Prostate gland (tissue), 2 donors: ENCODE measurements around the gene FER.

ENCODE experiments used
- CTCF ChIP-seq, 4 experiments: fragments of 200-600 bp in 2 of 4; fragments of 450-650 bp in 2 of 4; sonication (generic) in 2 of 4; IDR thresholded peaks; 1 replicate in 3 of 4; 2 replicates in 1 of 4; pipeline ENCODE4 v1.5.1; 2016 to 2019; ENCODE audit warnings: antibody characterized with exemption in 4 of 4, mild to moderate bottlenecking in 2 of 4, moderate library complexity in 2 of 4
- POLR2A ChIP-seq: fragments of 450-650 bp; IDR thresholded peaks from one replicate; pipeline ENCODE4 v1.6.1; 2016; ENCODE audit warnings: antibody characterized with exemption, mild to moderate bottlenecking
- POLR2AphosphoS5 ChIP-seq: sonication (generic); formaldehyde crosslinking; IDR thresholded peaks from one replicate; pipeline ENCODE4 v1.6.1; 2017; ENCODE audit warnings: antibody characterized with exemption

DNA sequence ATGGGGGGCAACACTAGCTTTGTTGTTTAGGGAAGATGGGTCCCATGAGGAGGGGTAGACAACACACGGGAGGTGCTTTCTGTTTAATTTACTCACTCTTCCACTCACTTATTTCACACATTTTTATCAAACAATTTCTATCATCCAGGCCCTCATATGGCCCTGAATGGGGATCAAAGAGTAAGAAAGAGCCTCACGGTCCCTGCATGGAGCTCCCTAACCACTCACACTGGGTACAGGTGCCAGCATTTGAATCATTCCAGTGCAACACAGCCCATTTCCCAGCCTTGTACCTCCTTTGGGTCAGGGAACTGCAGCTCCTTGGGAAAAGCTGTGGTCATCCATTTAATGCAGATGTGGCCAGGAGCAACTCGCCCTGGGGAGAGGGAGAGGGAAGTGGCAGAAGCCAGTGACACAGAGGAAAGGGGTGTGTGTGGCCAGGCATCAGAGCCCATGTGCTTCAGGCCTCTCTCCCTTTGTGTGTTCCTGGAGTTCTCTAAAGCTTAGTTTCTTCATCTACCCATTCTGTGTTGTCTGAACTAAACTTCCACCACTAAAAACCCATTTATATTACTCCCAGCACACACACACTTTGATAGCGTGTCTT is 476.7 kb downstream of the FER start:
- TF ChIP-seq CTCF (IDR thresholded peaks at IDR 0.05) (no peak), POLR2A (no peak), POLR2AphosphoS5 (no peak)
